Peyer's patch (tissue), 4 donors: Measurements from ENCODE around the gene PROK1.

ENCODE experiments used
- POLR2A ChIP-seq, 2 donors: fragments of 450-650 bp; IDR thresholded peaks; one replicate each; pipeline ENCODE4 v1.5.1; 2017; ENCODE audit warnings: antibody characterized with exemption in 2 of 2, mild to moderate bottlenecking in 2 of 2, moderate library complexity in 2 of 2
- TF ChIP-seq, protein P1 (sequence below), 6 experiments: fragments of 450-650 bp in 4 of 6; fragments of 200-600 bp in 2 of 6; sonication (generic) in 1 of 6; IDR thresholded peaks; one replicate each; pipeline ENCODE4 v1.5.1; 2017 to 2019; ENCODE audit warnings: antibody characterized with exemption in 6 of 6, mild to moderate bottlenecking in 3 of 6, moderate library complexity in 1 of 6

DNA sequence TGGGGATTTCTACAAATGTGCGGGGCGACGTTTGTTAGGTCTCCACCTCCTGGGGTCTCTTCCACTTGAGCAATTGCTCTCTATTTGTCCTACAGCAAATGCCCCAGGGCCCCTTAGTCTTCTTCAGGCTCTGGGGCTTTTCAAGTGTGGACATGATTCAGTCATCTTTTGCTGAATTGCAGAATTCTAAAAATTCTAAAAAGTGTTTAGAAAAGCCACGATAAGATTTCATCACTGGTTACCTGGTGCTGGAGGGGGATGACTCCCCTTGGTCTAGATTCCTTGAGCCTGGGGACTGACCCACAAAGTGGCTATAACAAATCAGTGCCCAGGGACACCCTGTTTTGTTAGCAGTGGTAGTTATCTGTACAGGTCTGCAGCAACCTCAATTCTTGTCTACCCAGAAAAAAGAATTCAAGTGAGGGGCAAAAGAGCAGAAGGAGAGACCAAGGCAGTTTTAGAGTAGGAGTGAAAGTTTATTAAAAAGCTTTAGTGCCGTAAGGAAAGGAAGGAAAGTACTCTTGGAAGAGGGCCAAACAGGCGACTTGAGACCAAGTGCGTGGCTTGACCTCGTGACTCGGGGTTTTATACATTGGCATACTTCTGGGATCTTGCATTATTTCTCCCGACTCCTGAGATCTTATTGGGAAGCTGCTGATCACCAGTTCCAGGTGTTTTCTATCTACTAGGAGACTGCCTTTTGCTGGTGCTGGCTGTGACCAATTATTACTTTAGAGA is 25.2 kb downstream of the PROK1 start:
- TF ChIP-seq, protein P1, sequence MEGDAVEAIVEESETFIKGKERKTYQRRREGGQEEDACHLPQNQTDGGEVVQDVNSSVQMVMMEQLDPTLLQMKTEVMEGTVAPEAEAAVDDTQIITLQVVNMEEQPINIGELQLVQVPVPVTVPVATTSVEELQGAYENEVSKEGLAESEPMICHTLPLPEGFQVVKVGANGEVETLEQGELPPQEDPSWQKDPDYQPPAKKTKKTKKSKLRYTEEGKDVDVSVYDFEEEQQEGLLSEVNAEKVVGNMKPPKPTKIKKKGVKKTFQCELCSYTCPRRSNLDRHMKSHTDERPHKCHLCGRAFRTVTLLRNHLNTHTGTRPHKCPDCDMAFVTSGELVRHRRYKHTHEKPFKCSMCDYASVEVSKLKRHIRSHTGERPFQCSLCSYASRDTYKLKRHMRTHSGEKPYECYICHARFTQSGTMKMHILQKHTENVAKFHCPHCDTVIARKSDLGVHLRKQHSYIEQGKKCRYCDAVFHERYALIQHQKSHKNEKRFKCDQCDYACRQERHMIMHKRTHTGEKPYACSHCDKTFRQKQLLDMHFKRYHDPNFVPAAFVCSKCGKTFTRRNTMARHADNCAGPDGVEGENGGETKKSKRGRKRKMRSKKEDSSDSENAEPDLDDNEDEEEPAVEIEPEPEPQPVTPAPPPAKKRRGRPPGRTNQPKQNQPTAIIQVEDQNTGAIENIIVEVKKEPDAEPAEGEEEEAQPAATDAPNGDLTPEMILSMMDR (IDR thresholded peaks at IDR 0.05), result no peak
- no peak for TF ChIP-seq POLR2A (IDR thresholded peaks at IDR 0.05)
